GM20431 (cell line): ENCODE results near the gene RAP1GAP.

Source experiments
- in situ Hi-C: fragments of 300-500 bp; cut with MseI, MboI; formaldehyde crosslinking; loops from one replicate; pipeline ENCODE4 v1.15.0; 2020; ENCODE audit warnings: low sequenced_read_pairs; ENCODE audit not compliant: unreplicated experiment

The RAP1GAP gene

DNA sequence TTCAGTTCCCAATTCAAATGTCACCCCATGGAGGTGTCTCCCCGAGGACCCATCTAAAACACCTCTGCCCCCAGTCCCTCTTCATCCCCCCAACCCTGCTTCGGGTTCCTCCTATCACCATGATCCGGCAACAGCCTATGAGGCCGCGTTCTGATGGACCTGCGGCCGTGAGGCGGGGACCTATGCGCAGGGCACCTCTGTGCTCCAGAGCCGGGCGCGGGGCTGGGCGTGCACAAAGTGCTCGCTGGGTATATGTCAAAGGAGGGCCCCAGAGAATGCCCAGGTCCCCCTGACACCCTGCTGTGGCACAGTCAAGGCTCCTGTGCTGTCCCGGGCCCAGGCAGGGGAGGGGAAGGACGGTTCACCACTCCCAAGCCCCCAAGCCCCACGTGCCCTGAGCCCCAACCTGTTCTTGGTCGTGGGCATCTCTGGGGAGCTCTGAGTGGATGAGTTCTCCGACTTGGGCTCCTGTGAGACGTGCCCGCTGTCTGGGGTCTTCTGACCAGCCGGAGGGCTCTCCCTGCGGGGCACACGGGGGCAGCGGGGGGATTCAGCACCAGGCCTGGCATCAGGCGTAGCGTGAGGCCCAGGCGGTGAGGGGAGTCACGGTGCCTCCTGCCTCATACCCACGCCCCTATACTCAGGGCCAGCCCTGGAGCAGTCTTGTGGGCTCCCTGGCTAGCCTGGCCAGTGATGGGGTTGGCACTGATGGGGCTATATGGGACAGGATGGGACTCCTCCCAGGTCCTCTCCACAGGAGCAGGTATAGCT lies 67.7 kb downstream of the RAP1GAP start:
- in situ Hi-C loops, result no loop called here

DNA sequence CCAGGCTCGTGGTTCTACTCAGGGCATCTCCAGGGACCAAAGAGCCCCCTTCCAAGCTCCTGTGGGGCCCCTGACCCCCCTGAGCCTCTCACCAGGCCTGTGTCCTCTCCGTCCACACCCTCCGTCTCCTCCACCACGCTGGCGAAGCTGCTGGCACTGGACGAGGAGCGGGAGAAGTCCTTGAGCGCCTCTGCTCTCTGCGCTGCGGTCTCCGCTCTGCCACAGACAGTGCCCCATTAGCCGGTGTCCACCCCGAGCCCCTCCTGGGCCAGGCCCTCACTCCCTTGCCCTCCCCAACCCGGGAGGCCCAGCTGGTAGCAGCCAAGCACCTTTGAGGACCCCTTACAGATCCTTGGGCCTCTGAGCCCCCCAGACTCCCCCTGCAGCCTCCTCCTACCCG lies 69.8 kb downstream of the RAP1GAP start:
- in situ Hi-C loops, result no loop called here

GRCh38 chr1:21598904-21599303 lies 70.3 kb downstream of the RAP1GAP start:
- in situ Hi-C loops, result no loop called here

DNA sequence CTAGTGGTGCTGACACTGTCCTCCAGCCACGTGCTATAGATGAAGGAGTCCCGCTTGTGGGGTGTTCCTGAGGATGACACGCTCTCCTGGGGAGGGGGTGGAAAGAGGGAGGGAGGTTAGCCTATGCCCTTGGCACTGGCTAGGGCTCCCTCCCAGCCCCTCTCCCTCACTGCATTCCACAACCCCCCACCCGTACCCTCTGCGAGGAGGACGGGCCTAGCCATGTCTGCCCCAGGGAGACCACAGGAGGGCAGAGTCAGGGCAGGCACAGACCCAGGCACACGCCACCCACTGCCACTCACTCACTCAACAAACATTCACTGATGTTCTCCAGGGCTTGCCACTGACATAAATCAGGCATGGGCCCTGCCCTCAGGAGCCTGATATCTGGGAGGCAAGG lies 70.7 kb downstream of the RAP1GAP start:
- in situ Hi-C loops, result no loop called here

- in situ Hi-C loops, result no loop called here
Observed at GRCh38 chr1:21597753-21598152, 71.4 kb downstream of the RAP1GAP start.

- in situ Hi-C loops, result no loop called here
Observed at GRCh38 chr1:21596628-21597027, 72.5 kb downstream of the RAP1GAP start.

- in situ Hi-C loops, result no loop called here
Observed at GRCh38 chr1:21596174-21596573, 73.0 kb downstream of the RAP1GAP start.

DNA sequence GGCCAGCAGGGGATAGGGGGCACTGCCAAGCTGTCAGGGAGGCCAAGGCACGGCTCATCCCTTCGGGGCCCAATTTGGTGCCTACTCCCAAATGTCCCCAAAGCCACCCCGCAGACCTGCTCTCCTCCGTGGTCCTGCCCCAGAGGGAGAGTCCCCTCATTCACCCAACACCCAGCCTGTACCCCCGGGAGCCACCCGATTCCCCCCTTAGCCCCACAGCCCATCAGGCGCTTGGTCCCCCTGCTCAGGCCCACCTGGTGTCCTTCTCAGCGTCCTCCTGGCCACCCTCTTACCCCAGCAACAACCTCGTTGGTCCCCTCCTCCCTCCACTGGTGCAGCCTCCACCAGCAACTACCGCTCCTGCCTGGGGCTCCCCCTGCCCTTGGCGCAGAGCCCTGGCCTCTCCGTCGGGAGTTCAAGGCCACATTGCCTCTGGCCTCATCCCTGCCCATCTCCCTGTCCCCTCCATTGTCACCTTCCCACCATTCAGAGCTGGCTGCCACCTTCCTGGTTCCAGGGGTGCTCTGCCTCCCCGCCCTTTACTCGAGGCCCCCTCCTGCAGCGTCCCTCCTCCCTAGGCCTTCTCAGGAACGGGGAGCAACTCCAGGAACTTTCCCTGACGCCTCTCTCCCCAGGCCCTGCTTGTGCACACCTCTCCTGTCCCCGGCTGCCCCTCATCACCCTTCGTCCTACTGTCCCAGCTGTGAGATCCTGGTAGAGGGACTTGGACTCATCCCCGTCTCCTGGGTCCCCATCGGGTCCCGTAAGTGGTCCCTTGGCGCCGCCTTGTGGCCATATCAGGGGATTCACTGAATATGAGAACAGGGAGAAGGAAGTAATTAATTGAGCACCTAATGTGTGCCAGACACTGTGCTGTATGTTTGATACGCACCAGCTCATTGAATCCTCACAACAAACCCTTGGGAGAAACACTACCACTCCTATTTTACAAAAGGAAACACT lies 73.9 kb downstream of the RAP1GAP start:
- in situ Hi-C loops, result no loop called here

DNA sequence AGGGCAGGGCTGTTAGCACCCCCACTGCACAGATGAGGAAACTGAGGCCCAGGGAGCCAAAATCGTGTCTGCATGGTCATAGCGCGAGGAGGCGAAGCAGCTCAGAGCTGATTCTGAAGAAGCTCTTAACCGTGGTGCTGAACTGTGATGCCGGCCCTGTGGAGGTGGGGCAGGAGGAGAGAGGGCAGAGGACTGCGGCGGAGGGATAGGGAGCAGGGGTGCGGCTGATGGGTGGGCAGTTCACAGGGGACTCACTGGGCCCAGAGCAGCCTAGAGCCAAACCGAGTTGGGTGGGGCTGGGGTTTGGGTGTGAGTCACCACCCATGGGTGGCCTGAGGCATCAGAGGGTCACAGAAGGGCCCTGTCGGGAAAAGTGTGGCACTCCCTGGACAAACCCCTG lies 74.7 kb downstream of the RAP1GAP start:
- in situ Hi-C loops, result no loop called here

GRCh38 chr1:21593231-21593630 lies 75.9 kb downstream of the RAP1GAP start:
- in situ Hi-C loops, result no loop called here

GRCh38 chr1:21592086-21592865 lies 76.9 kb downstream of the RAP1GAP start:
- in situ Hi-C loops, result no loop called here

GRCh38 chr1:21590934-21591333 lies 78.2 kb downstream of the RAP1GAP start:
- in situ Hi-C loops, result no loop called here

- in situ Hi-C loops, result no loop called here
Observed at GRCh38 chr1:21590126-21590880, 78.9 kb downstream of the RAP1GAP start.

- in situ Hi-C loops, result no loop called here
Observed at GRCh38 chr1:21589618-21590017, 79.5 kb downstream of the RAP1GAP start.

- in situ Hi-C loops, result no loop called here
Observed at GRCh38 chr1:21587602-21587953, 81.6 kb downstream of the RAP1GAP start.

- in situ Hi-C loops, result no loop called here
Observed at GRCh38 chr1:21586846-21587601, 82.1 kb downstream of the RAP1GAP start.

DNA sequence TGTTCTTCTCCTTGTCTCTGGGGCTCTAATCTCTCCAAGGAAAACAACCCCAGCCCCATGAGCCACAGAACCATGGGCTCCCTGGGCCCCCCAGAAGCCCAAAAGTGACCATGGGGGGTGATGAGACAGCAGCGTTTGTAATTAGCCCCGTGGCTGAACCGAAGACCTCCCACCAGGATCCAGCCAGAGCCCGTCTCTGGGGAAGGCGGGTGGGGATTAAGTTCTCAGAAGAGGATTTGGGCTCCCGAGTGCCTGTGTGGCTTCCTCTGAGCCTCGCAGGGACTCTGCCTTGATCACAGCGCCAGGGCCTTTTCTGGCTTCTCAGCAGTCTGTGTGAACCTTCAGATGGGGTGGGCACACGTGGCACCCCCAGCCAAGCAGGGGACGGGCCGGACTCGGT lies 82.9 kb downstream of the RAP1GAP start:
- in situ Hi-C loops, result no loop called here

GRCh38 chr1:21585037-21585436 lies 84.1 kb downstream of the RAP1GAP start:
- in situ Hi-C loops, result no loop called here

DNA sequence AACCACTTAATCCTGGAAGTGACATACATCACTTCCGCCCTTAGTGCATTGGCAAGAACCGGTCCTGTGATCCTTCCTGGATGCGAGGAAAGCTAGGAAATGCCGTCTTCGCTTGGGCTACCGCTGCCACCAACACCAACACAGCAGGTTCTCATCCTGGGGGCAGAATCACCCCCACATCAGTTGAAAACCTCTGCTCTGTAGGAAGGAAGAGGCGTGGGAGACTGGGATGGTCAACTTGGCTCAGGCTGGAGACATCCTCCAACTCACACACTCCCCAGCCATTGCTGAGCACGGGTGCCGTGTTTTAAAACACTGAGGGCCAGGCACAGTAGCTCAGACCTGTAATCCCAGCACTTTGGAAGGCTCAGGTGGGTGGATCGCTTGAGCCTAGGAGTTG lies 85.1 kb downstream of the RAP1GAP start:
- in situ Hi-C loops, result no loop called here
